HG02642 (cell line): ENCODE results near the gene RRAD.
"Not testable (repeated sequence)": the region's sequence is repeated elsewhere in the genome, so short reads cannot be mapped to it uniquely, and the experiment has no call there.

Source experiments
- ATAC-seq: cut with Tn5 transposase; IDR thresholded peaks from one replicate; pipeline ENCODE4 v1.9.1; 2021; ENCODE audit warnings: mild to moderate bottlenecking; ENCODE audit not compliant: unreplicated experiment, poor library complexity

The RRAD gene

DNA sequence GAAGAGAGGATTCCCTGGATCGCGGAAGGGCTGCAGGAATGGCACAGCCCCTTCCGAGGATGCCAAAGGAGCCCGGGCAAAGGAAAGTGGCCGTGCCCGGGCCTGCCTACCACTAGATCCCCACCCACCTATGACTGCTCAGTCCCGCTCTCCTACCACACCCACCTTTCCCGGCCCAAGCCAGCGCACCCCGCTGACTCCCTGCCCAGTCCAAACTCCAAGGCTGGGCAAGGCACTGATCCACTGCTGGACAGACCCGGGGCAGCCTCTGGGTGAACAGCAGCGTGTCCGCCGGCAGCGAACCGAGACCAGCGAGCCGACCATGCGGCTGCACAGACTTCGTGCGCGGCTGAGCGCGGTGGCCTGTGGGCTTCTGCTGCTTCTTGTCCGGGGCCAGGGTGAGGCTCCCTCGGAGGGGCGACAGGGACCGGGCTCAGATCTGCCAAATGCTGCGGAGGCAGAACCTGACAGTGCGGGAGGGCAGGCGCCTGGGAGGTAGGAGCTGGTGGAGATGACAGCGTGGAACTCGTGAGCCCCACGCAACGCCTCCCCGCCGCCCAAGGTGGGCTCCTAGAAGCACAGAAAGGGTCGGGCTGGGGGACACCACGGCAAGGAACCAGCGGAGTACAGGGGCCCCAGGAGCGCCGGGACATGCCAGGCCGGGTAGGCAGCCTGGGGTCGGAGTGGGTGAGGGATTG, 10.1 kb upstream of the RRAD start, which contains the start of gene CES2:
Gene CES2 (plus strand): TSS at position 203 of the 698 bp plus-strand sequence. CDS start 120 bp downstream, at position 323.
- no peak for ATAC-seq

DNA sequence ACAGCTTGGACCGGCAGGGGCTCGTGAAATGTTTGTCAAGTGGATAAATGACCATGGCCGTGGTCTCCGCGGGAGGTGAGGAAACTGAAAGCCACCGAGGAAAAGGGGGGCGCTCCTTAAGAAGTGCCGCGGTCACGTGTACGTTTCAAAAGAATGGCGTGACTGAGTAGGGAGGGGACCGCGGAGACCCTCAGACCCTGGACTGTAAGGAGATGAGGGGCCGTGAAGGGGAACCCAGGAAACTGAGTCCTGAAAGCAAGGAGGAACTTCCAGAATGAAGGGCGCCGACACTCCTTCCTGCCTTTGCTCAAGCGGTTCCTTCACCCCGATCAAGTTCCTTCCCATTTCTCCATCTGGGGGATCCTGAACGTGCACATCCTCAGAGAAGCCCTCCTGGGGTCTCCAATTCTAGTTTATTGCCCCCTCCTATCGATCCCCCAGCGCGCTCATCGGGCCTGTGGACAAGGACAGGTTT, 9.5 kb upstream of the RRAD start:
- ATAC-seq, result not testable (repeated sequence)

DNA sequence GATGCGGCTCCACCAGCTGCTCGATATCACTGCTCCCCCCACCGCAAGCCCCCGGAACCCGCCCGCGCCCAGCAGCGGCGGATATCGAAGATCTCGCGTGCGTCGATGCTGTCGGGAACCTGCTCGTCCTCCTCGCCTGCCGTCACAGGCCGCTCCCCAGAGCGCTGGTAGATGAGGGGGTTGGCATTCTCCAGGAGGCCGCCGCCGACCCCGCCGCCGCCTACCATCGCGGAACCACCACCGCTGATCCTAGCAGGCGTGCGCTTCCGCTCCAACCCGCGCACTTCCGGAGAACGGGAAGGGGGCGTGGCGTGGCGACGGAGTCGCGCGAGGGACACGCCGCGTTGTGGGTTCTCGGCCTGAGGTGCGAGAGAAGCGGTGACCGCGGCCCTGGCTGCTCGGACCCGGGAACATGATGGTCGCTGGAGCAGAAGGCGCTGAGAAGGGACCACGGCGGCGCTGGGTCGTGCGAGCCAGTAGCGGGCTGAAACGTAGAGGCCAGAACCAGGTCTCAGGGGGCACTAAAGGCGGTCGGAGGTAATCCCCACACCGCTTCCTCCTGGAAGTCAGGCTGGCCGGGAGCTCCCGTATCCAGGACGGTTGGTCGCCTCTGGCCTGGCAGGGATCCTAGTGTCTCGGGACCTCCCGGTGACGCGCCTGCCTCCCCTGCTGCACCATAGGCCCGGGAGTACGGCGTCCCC, 9.0 kb upstream of the RRAD start, which contains the start of gene CIAO2B:
Gene CIAO2B (minus strand): TSS at position 265 of the 701 bp plus-strand sequence. CDS start 38 bp downstream, at position 227.
- ATAC-seq, result peak; percentile 84

- no peak for ATAC-seq
Measured at GRCh38 chr16:66933776-66934137, 8.4 kb upstream of the RRAD start.

GRCh38 chr16:66932076-66932475, 6.7 kb upstream of the RRAD start:
- ATAC-seq, result no peak

GRCh38 chr16:66931665-66932064, 6.3 kb upstream of the RRAD start:
- no peak for ATAC-seq

- ATAC-seq, result no peak
Measured at GRCh38 chr16:66930189-66930588, 4.9 kb upstream of the RRAD start.

GRCh38 chr16:66928702-66929388, 3.5 kb upstream of the RRAD start:
- ATAC-seq, result no peak

DNA sequence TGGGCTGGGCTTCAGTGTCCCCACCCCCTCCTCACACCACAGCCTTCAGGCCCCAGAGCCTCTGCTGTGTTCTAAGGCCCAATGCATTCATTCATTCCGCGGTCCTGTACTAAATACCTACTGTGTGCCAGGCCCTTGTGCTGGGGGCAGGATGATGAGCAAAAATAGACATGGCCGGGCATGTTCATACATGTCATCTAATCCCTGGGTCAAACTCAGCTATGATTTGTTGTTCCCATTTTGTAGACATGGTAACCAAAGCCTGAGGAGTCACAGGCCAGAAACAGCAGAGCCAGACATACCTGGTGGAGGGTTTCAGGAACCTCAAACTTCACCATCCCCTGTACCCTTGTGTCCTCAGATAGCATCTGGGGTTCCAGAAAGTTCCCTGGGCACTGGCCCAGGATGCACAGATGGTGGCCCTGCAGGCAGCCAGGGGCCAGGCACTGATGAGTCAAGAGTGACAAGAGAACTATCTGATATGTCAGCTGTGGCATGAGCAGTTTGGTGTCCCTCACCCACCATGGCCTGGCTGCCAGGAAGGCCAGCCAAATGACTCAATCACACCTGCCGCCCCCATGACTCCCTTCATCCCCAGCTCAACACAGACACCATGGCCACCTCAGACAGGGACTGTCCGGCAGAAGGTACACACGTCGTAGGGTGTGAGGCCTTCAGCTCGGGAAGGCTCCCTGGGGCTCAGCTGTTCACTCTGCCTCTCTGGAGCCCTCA, 2.7 kb upstream of the RRAD start:
- no peak for ATAC-seq

GRCh38 chr16:66926961-66927436, 1.7 kb upstream of the RRAD start:
- ATAC-seq, result no peak

DNA sequence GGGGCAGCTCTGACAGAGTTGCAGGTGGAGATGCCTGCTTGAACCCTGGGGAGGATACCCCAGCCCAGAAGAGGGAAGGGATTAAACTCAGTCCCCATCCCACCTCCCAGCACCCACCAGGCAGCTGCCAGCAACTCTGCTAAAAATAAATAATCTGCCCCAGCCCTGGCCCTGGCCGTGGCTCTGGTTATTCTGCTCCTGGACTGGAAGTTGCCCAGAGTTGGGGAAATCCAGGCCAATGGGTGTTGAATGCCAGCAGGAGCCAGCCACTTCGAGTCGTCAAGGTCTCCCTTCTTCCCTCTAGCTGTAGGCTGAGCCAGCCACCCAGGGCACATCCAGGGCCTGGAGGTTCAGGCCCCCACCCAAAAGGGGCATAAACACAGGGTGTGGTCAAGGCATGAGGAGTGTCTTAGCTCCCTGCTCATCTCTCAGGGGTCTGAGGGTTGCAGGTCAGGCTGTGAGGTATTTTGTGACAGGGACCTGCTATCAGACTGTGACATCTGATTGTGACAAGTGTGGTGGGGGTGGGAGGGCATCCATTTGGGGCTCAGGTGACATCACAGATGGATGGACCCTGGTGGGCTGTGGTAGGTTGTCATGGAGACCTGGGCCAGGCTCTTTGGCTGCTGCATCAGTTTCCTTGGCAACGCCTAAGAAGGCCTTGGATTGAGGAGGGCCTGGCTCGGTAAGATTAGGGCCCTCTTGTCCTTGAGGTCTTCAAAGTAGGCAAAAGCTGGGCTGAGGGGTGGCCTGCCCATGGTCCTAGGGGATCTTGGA, 1.0 kb upstream of the RRAD start:
- ATAC-seq, result no peak

DNA sequence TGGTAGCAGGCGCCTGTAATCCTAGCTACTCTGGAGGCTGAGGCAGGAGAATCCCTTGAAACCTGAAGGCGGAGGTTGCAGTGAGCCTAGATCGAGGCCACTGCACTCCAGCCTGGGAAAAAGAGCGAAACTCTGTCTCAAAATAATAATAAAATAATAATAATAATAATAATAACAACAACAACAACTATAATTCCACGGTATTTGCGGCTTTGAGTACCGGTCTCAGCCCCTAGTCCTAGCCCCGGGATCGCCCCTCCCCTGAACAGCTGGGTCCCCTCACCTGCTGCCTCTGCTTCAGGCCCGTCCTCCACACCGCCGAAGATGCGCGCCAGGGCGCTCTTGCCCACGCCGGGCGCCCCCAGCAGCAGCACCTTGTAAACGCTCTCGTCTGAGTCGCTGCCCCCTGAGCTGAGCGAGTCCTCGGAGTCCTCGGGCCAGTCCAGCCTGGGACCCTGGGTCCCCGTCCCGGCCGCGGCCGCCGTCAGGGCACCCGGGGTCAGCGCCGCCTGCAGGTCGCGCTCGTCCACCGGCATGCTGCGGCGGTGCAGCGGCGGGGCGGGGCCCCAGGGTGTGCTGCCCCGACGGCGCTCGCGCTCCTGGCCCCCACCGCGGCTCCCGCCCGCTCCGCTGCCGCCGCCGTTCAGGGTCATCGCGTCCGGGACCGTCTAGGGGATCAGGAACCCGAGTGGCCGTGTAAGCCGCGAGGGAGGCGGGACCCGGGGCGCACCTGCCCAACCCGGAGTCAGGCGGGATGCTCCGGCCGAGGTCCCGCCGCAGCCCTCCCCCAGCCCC, 611 bp downstream of the RRAD start:
- no peak for ATAC-seq

GRCh38 chr16:66923866-66924265, 1.5 kb downstream of the RRAD start:
- ATAC-seq, result no peak

- no peak for ATAC-seq
Measured at GRCh38 chr16:66923247-66923731, 2.0 kb downstream of the RRAD start.

DNA sequence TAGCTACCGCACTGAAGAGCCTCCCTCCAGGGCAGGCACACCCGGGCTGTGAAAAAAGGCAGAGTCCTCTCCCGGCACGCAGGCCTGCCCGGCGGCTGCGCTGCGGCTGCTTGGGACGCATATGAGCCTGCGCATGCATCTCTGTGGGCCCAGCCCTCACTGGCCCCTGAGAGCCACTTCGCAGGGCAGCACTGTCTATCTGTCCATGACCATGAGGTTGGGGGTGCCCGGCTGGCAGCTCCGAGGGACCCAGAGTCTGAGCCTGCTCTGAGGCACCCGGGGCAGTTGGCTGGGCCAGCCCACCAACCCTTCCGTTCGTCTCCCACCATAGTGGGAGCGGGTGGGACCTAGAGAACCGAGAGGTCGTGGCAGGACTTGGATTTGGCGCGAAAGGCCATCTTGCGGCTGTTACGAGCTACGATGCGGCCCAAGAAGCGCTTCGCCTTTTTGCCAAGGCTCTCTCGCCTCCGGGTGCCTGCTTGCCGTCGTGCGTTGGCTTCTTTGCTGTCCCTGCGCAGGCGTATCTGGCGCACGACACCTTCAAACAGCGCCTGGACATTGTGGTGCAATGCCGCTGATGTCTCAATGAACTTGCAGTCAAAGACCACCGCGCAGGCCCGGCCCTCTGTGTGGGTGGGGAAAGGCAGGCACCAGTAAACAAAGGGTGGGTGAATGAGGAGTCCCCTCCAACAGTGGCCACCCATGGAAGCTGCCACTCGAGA, 3.4 kb downstream of the RRAD start:
- ATAC-seq, result no peak

- no peak for ATAC-seq
Measured at GRCh38 chr16:66920924-66921680, 4.2 kb downstream of the RRAD start.

DNA sequence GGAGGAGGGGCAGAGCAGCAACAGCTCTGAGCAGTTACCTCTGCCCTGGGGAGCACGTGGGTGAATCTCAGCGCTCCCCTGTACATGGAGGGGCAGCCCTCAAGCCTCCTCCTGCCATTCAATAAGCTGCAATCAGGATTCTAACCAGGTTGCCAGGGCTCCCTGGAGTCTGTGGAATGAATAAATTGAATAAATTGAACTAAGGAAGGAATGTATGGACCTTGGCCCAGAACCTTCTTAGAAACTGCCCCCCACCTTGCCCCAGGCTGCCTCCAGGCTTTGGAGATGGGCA, 5.1 kb downstream of the RRAD start:
- no peak for ATAC-seq
